Effector memory CD4-positive, alpha-beta T cell (primary cell): ENCODE measurements around the gene KIAA1217.

Experiments
- DNase-seq, 3 donors: peaks; one replicate each; pipeline ENCODE4 v3.0.0-alpha.2; 2020
- H3K27ac ChIP-seq: 2 replicates; pipeline ENCODE4 v1.7.0; 2013; ENCODE audit warnings: mild to moderate bottlenecking, low read length, moderate library complexity; ENCODE audit not compliant: insufficient read depth, poor library complexity, severe bottlenecking
- H3K27me3 ChIP-seq: replicated peaks from 2 replicates; pipeline ENCODE4 v1.7.0; 2013; ENCODE audit warnings: mild to moderate bottlenecking, low read length; ENCODE audit not compliant: insufficient read depth, control insufficient read depth, poor library complexity, severe bottlenecking
- H3K36me3 ChIP-seq: 2 replicates; pipeline ENCODE4 v1.7.0; 2013; ENCODE audit warnings: mild to moderate bottlenecking, low read length, moderate library complexity; ENCODE audit not compliant: control insufficient read depth, insufficient read depth
- H3K4me1 ChIP-seq: 2 replicates; pipeline ENCODE4 v1.7.0; 2013; ENCODE audit warnings: low read length, mild to moderate bottlenecking; ENCODE audit not compliant: control insufficient read depth, insufficient read depth, poor library complexity, severe bottlenecking
- H3K4me3 ChIP-seq: 2 replicates; pipeline ENCODE4 v1.7.0; 2013; ENCODE audit warnings: low read length, low read depth, mild to moderate bottlenecking; ENCODE audit not compliant: insufficient read depth, poor library complexity, severe bottlenecking
- H3K9me3 ChIP-seq: 2 replicates; pipeline ENCODE4 v1.7.0; 2013; ENCODE audit warnings: mild to moderate bottlenecking, low read length, moderate library complexity; ENCODE audit not compliant: control insufficient read depth

The KIAA1217 gene

DNA sequence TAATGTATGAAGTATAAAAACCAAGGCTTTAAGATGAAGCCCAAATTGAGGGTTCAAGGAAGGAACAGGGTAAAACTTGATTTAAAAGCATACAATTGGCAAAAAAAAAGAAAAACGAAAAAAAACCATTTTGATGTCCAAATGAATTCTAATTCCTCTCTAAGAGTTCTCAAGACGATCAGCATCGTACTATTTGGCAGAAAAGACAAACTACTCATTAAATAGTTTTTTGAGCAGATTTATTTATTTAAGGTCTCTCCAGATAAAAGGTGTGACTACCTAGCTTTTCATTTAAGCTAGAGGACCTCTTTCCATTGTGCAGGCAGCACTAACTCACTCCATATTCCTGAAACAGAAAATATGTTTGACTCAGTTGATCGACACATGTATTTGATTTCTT is 245.0 kb downstream of the KIAA1217 start:
- no peak overlapping the region for H3K4me3 ChIP-seq
- no peaks in the 10 kb centered on the region for H3K36me3 ChIP-seq
- peaks cover 3% of the 10 kb centered on the region for H3K4me1 ChIP-seq
- H3K27ac ChIP-seq, result no peak overlapping the region
- DNase-seq, result no peak
- H3K9me3 ChIP-seq, result no peaks in the 10 kb centered on the region
- H3K27me3 ChIP-seq, result peaks cover 3% of the 10 kb centered on the region

DNA sequence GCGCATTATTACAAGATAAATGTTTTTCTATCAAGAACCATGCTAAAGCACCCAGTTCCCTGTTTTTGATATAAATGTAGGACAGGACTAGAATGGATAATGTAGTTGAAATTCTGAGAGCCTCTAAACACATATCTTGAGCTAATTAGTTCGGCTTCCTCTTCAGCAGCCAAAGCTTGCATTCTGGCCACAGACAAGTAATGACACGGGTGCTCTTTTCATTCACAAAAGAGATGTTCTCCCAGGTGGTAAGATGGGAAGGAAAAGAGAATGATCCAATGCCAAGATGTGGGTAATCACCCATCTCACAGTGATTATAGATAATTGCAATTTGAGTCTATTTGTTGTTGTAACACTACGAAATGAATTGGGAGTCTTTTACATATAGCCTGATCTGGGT is 246.5 kb downstream of the KIAA1217 start:
- Histone ChIP-seq H3K27me3 (peaks cover 3% of the 10 kb centered on the region), H3K36me3 (no peaks in the 10 kb centered on the region), H3K9me3 (no peaks in the 10 kb centered on the region), H3K27ac (no peak overlapping the region), H3K4me3 (no peak overlapping the region), H3K4me1 (peaks cover 3% of the 10 kb centered on the region)
- DNase-seq, result no peak

GRCh38 chr10:24456322-24456721 is 247.4 kb downstream of the KIAA1217 start:
- peaks cover 3% of the 10 kb centered on the region for H3K27me3 ChIP-seq
- H3K4me1 ChIP-seq, result peaks cover 3% of the 10 kb centered on the region
- no peaks in the 10 kb centered on the region for H3K9me3 ChIP-seq
- H3K36me3 ChIP-seq, result no peaks in the 10 kb centered on the region
- no peak overlapping the region for H3K27ac ChIP-seq
- H3K4me3 ChIP-seq, result no peak overlapping the region
- DNase-seq, result no peak

DNA sequence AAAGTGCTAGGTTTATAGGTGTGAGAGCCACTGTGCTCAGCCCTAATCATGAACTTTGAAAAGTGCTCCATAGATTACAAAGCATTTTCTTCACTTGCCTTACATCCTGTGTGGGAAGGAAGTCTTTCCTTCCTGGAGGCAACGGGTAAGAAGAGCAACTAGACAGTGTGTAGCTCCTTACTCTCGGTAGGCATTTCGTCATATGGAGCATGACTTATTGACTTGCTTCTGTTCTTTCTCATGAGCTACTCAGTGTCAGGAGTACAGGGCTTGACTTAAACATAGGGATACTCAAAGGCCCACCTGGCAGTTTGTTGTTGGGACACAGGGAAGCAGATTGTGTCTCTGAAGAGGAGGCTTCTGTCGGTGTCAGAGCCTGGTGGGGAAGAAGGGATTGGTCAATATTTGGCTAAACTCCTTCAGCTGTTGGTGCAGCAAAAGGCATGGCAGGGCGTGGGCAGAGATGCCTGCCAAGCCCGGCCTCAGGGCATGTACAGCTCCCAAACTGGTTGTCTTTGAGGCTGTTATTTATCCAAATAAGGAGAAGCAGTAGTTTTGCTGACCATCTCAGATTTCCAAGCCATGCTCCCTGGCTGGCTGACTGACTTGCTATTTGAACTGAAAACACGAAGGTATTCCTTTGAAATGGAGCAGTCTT is 248.9 kb downstream of the KIAA1217 start:
- Histone ChIP-seq H3K27me3 (peaks cover 3% of the 10 kb centered on the region), H3K36me3 (no peaks in the 10 kb centered on the region), H3K4me3 (no peak overlapping the region), H3K27ac (no peak overlapping the region), H3K9me3 (no peaks in the 10 kb centered on the region), H3K4me1 (no peaks in the 10 kb centered on the region)
- DNase-seq, result no peak

DNA sequence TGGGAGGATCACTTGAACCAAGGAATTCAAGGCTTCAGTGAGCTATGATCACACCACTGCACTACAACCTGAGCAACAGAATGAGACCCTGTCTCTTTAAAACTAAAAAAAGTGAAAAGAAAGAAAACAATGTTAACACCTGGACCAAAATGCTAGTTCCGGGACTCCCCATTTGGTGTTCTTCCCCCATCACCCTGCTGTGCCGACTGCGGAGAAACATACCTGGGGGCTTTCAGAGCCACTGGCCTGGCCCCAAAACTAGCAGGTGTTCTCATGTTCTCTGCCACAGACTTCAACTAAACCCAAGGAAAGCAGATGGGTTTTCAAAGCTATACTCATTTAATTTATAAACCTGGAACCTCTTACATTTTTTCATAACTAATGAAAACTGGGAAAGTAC is 250.9 kb downstream of the KIAA1217 start:
- H3K27ac ChIP-seq, result no peak overlapping the region

GRCh38 chr10:24462291-24462813 is 253.4 kb downstream of the KIAA1217 start:
- H3K36me3 ChIP-seq, result no peaks in the 10 kb centered on the region
- DNase-seq, result no peak

More for the DNA sequence above, 250.9 kb downstream of the KIAA1217 start:
- no peak for DNase-seq
- Histone ChIP-seq H3K36me3 (no peaks in the 10 kb centered on the region), H3K4me1 (no peaks in the 10 kb centered on the region), H3K9me3 (no peaks in the 10 kb centered on the region), H3K27me3 (peaks cover 3% of the 10 kb centered on the region), H3K4me3 (no peak overlapping the region)

GRCh38 chr10:24462889-24463552 is 254.1 kb downstream of the KIAA1217 start:
- Histone ChIP-seq H3K9me3 (no peaks in the 10 kb centered on the region), H3K36me3 (no peaks in the 10 kb centered on the region), H3K4me1 (no peaks in the 10 kb centered on the region), H3K27ac (no peak overlapping the region), H3K4me3 (no peak overlapping the region), H3K27me3 (peaks cover 2% of the 10 kb centered on the region)
- no peak for DNase-seq

More at GRCh38 chr10:24462291-24462813, 253.4 kb downstream of the KIAA1217 start:
- no peak overlapping the region for H3K27ac ChIP-seq
- H3K9me3 ChIP-seq, result no peaks in the 10 kb centered on the region
- H3K4me3 ChIP-seq, result no peak overlapping the region
- H3K27me3 ChIP-seq, result peaks cover 3% of the 10 kb centered on the region
- no peaks in the 10 kb centered on the region for H3K4me1 ChIP-seq

- Histone ChIP-seq H3K4me3 (peak overlapping the region; percentile 9), H3K9me3 (no peaks in the 10 kb centered on the region), H3K36me3 (no peaks in the 10 kb centered on the region), H3K27ac (no peak overlapping the region), H3K27me3 (no peaks in the 10 kb centered on the region), H3K4me1 (no peaks in the 10 kb centered on the region)
- DNase-seq, result no peak
Measured at GRCh38 chr10:24463611-24464426, 254.9 kb downstream of the KIAA1217 start.

DNA sequence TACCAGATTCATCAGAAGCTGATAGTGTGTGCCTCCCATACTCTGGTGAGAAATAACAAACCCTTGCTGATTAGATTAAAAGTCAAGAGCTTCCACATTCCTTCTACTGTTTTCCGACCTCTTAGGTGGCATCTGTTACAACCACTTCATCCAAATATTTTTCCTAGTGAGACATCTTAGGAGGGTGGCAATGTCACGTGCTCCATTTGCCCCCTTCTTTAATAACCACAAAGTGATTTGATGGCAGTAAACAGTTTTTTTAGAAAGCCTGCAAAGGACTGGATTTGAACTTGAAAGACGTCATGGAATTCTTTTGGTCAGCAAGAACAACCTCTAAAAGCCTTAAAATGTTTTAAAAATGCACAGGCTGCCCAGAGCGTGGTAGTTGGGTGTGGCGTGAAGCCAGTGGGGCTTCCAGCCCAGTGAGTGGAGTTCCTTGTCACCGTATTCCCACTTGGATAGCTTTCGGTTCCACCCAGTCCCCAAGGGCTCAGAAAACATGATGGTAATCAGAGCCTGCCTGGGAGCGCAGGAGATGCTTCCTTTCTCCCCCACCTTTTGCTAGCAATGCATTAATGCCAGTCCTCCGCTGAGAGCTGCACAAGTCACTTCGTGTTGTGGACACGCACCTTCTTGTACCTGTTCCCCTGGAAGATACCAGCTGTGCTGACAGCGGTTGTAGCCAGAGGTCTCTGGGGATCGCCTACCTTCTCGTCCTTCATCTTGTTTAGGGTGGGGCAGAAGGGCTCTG is 256.4 kb downstream of the KIAA1217 start:
- Histone ChIP-seq H3K9me3 (no peaks in the 10 kb centered on the region), H3K27me3 (no peaks in the 10 kb centered on the region), H3K4me1 (no peaks in the 10 kb centered on the region), H3K27ac (no peak overlapping the region), H3K36me3 (no peaks in the 10 kb centered on the region), H3K4me3 (no peak overlapping the region)
- DNase-seq, result no peak
